Cardiac fibroblast (primary cell): ENCODE measurements around the gene SIDT1.
A peak's percentile ranks its signal among the peaks of the same experiment; 100 is the strongest.

Source experiments
- DNase-seq, 2 donors: peaks; one replicate each; pipeline versions ENCODE4 v3.0.0 to v3.0.0-alpha.2; 2010; ENCODE audit warnings: low read depth in 2 of 2
- H3K4me3 ChIP-seq, 2 donors: replicated peaks in 1 of 2; 1 replicate in 1 of 2; 2 replicates in 1 of 2; pipeline ENCODE4 v1.5.1; 2011; ENCODE audit warnings: low read depth in 2 of 2, low read length in 2 of 2, mild to moderate bottlenecking in 2 of 2, moderate library complexity in 1 of 2
- TF ChIP-seq, protein P1 (sequence below): IDR thresholded peaks from one replicate; pipeline ENCODE4 v1.5.1; 2011; ENCODE audit warnings: low read depth, mild to moderate bottlenecking, low read length, inconsistent platforms

SIDT1 gene

DNA sequence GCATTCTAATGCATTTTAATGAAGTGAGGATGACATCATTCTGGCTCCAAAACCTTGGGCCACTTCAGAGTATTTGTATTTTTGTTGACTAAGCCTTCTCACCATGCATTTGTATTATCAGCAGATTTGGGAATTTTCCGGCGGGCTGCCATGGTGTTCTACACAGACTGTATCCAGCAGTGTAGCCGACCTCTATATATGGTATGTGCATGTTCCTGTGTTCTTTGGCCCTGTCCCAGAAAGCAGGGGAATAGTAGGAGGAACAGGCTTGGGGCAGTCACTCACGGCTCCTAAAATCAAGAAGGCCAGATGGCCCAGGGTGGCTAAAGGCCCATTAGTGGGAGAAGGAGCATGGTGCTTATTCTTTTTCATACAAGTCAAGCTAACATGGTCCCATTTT is 83.6 kb downstream of the SIDT1 start:
- DNase-seq: peak; percentile 5 to 33
- TF ChIP-seq, protein P1, sequence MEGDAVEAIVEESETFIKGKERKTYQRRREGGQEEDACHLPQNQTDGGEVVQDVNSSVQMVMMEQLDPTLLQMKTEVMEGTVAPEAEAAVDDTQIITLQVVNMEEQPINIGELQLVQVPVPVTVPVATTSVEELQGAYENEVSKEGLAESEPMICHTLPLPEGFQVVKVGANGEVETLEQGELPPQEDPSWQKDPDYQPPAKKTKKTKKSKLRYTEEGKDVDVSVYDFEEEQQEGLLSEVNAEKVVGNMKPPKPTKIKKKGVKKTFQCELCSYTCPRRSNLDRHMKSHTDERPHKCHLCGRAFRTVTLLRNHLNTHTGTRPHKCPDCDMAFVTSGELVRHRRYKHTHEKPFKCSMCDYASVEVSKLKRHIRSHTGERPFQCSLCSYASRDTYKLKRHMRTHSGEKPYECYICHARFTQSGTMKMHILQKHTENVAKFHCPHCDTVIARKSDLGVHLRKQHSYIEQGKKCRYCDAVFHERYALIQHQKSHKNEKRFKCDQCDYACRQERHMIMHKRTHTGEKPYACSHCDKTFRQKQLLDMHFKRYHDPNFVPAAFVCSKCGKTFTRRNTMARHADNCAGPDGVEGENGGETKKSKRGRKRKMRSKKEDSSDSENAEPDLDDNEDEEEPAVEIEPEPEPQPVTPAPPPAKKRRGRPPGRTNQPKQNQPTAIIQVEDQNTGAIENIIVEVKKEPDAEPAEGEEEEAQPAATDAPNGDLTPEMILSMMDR: no peak
- no peak overlapping the region for H3K4me3 ChIP-seq

DNA sequence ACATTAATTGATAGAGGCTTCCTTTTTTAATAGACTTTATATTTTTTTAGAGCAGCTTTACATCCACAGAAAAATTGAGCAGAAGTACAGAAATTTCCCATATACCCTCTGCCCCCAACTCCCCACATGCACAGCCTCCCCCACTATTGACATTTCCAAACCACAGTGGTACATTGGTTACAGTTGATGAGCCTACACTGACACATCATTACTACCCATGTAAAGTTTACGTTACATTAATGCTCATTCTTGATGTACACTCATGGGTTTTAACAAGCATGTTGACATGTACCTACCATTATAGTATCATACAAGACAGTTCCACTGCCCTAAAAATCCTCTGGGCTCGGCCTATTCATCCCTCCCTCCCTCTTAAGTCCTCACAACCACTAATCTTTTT is 85.4 kb downstream of the SIDT1 start:
- H3K4me3 ChIP-seq: no peak overlapping the region
- TF ChIP-seq, protein P1: no peak
- no peak for DNase-seq

DNA sequence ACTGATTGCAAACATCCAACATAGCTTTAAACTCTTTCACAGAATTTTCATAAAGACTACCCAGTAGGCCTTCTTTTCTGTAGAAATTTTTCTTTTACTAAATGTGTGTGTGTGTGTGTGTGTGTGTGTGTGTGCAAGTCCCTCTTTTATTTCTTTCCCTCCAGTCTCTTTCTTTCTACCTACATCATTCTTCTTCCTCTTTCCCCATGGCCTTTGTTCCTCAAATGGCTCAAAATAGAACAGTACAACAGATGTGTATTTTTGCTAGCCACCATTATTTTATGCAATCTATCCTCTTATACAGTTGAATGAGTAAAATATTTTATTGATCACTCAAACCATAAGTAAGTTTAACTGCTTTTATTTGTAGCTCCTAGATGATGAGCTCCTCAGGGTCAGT is 87.7 kb downstream of the SIDT1 start:
- TF ChIP-seq, protein P1: no peak
- no peak for DNase-seq
- no peak overlapping the region for H3K4me3 ChIP-seq

DNA sequence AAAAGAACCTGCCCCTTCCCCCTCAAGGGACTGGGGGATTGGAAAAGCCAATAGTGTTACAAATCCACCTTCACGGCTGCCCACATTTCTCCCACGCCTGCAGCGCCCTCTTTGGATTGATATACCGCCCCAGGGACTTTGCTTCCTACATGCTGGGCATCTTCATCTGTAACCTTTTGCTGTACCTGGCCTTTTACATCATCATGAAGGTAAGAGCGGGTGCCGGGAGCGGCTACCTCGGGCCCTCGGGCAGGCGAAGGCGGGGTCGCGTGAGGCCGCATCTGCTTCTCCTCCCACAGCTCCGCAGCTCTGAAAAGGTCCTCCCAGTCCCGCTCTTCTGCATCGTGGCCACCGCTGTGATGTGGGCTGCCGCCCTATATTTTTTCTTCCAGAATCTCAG is 91.0 kb downstream of the SIDT1 start:
- no peak overlapping the region for H3K4me3 ChIP-seq
- TF ChIP-seq, protein P1: peak; percentile 13
- no peak for DNase-seq

DNA sequence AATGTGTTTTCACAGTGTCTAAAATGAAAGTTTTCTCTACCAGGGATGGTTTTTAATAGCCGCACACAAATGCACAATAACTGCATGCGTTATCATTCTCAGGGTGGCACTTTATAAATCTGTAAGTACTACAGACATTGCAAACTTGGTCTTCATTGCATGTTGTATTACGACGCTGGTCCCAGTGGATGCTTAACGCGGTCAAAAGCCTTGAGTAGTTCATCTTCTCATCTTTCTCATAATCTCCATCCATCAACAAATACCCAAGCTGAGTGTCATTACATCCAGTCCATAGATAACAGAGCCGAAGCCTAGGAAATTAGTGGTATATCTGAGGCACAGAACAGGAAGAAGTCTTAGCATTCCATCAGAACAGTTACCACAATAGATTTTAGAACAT is 91.5 kb downstream of the SIDT1 start:
- TF ChIP-seq, protein P1: no peak

DNA sequence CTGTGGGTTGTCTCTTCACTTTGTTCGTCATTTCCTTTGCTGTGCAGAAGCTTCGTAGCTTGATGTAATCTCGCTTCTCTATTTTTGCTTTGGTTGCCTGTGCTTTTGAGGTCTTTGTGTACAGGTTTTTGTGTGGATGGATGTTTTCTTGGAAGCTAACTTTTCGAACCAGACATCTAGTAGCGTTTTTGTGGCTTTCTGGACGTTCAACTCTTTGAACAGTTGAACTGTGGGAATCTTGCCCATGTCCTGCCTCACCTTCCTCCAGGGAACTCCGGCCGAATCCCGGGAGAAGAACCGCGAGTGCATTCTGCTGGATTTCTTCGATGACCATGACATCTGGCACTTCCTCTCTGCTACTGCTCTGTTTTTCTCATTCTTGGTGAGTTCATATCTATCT is 93.5 kb downstream of the SIDT1 start:
- TF ChIP-seq, protein P1: no peak
- H3K4me3 ChIP-seq: peak overlapping the region in 1 of 2 donors; percentile 24
- DNase-seq: peak in 1 of 2 donors; percentile 12

More for the DNA sequence above, 91.5 kb downstream of the SIDT1 start:
- no peak overlapping the region for H3K4me3 ChIP-seq
- DNase-seq: no peak
